Activated naive CD4-positive, alpha-beta T cell treated with Interleukin-2 at 50 U/mL for 16 hours (primary cell): ENCODE data around the gene GCDH.
"Not testable (repeated sequence)": the region's sequence is repeated elsewhere in the genome, so short reads cannot be mapped to it uniquely, and the experiment has no call there.

Experiments used
- DNase-seq: peaks from one replicate; pipeline ENCODE4 v3.0.0-alpha.2; 2020

The GCDH gene

DNA sequence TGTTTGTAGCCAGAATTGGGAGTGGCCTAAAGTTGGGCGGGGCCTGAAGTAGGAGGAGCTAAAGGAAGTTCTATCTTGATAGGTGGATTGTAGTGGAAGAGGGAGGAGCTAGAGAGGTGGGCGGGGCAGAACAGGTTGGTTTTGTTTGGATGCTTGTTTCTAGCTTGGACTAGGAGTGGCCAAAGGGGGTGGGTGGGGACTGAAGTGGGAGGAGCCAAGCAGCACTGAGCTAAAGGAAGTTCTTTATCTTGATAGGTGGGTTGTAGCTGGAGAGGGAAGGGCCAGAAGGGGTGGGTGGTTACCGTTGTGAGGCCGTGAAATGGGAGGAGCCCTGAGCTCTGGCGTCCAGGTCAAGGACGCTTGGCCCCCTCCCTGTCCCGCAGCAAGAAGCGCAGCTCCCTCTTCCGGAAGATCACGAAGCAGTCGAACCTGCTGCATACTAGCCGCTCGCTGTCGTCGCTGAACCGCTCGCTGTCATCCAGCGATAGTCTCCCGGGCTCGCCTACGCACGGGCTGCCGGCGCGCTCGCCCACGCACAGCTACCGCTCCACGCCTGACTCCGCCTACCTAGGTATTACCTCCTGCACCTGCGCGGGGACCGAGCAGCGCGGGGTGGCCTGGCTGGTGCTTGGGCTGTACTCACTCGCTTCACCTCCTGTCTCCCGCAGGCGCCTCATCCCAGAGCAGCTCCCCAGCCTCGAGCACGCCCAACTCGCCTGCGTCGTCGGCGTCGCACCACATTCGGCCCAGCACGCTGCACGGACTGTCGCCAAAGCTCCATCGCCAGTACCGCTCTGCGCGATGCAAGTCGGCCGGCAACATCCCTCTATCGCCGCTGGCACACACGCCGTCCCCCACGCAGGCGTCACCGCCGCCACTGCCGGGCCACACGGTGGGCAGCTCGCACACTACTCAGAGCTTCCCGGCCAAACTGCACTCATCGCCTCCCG is 17.7 kb upstream of the GCDH start:
- DNase-seq: peak; percentile 58

GRCh38 chr19:12873891-12874745 is 16.8 kb upstream of the GCDH start:
- DNase-seq: no peak

DNA sequence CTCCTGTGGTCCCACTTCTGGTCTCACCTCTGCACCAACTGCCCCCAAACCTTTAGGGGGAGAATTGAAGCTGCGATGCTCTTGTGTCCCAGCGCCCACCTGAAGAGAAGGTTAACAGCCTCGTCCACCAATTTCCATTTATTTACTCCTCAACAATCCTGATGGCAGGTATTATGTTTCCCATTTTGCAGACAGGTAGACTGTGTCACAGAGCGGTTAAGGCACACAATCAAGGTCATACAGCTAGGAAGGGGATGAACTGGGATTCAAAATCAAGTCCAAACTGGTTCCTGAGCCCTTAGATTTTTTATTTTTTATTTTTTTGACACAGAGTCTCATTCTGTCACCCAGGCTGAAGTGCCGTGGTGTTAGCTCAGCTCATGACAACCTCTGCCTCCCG is 15.9 kb upstream of the GCDH start:
- DNase-seq: no peak

DNA sequence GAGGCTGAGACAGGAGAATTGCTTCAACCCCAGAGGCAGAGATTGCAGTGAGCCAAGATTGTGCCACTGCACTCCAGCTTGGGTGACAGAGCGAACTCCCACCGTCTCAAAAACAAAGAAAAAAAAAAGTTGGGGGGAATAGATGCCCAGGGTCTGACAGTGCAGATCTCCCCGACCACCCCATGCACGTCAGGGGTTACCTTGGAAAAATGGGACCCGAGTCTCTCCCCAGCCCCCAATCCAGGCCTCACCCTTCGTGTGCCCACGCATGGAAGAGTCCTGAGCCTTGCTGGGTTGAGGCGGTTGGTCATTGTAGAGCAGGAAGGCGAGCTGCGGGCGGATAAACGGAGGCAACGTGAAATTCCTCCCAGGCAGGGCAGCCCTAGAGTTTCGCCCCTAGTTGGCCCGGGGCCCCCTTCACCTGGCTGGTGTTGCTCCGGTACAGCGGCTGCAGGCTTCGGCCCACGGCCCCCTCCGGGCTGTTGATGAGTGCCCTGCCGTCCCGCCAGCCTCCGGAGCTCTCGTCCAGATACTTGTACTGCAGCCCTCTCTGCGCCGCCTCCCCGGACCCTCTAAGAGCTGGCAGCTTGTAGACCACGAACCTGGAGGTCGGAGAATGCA is 10.3 kb upstream of the GCDH start:
- DNase-seq: peak; percentile 10

GRCh38 chr19:12881172-12881808 is 9.7 kb upstream of the GCDH start, which contains the start of gene DNASE2:
TSS of gene DNASE2 (minus strand) at chr19:12881449. CDS start at chr19:12881375, 74 bp downstream.
- DNase-seq: peak; percentile 91

- DNase-seq: no peak
Measured at GRCh38 chr19:12882589-12882988, 8.4 kb upstream of the GCDH start.

DNA sequence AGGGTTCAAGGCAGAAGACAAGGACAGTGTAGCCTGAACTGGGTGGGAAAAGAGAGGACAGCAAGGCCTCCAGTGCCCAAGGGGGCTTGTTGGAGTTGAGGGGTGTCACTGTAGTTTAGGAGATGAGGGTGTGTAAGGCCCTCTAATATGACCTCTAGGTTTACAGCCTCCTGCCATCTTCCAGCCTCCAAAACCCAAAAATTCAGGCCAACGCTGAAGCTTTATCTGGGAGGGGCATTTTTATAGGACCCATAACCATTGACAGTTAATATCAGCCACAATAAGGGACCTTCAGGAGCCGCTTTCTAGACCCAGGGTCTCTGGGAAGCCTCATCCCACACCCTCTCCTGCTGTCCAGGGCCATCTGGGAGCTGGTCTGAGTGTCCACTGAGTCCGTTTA is 6.8 kb upstream of the GCDH start:
- DNase-seq: no peak

DNA sequence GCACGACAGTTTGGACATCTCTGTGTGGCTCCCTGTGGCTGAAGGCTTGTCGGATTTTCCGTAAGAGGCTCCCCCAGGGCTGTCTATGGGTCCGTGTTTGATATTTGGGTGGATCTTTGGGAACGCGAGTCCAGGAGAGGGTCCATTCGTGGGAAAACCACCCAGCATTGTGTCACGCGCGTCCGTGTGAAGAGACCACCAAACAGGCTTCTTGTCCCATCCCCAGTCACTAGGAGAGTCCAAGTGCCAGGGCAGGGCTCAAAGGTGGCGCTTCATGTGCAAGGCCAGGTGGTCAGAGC is 6.4 kb upstream of the GCDH start:
- no peak for DNase-seq

DNA sequence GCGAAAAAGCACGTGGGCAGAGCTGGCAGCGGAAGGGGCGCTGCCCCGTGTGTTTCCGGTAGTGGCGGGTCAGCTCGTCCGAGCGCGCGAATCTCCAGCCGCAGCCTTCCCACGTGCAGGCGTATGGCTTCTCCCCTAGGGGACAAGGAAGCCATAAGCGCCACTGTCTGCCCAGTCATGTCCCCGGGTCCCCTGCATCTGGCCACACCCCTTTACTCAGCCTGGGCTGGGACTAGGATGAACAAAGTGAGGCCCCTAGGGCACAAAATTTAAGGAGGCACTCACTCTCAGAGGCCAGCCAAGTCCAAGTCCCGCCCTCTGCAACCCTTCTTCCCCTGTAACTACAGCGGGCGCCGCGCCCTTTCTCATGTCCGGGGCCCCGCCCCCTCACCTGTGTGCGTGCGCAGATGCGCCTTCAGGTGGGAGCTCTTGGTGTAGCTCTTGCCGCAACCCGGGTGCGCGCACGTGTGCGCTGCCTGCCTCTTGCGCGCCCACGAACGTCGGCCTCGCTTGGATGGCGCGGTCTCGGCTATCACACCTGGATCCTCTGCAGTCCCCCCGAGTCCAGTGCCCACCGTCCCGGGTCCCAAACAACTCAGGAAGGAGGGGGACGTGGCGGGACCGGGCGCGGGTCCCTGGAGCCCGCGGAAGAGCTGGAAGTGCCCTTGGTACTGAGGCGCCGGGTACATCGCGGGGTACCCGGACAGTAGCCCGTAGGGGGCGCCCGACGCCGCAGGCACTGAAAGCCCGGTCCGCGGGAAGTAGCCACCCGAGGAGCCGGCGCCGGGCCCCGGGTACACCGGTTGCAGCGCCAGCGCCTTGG is 5.8 kb upstream of the GCDH start:
- peak; percentile 91 for DNase-seq

- no peak for DNase-seq
Measured at GRCh38 chr19:12885749-12886650, 5.0 kb upstream of the GCDH start.

DNA sequence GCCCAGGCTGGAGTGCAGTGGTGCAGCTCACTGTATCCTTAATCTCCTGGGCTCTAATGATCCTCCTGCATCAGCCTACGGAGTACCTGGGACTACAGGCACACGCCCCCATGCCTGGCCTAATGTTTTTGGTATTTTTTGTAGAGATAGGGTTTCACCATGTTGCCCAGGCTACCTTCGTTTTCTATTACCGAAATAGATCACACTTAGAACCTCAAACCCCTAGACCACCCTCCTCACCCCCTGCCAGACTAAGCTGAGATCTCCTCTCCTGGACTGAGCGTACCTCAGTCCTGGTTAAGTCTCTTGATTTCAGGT is 4.3 kb upstream of the GCDH start:
- no peak for DNase-seq

DNA sequence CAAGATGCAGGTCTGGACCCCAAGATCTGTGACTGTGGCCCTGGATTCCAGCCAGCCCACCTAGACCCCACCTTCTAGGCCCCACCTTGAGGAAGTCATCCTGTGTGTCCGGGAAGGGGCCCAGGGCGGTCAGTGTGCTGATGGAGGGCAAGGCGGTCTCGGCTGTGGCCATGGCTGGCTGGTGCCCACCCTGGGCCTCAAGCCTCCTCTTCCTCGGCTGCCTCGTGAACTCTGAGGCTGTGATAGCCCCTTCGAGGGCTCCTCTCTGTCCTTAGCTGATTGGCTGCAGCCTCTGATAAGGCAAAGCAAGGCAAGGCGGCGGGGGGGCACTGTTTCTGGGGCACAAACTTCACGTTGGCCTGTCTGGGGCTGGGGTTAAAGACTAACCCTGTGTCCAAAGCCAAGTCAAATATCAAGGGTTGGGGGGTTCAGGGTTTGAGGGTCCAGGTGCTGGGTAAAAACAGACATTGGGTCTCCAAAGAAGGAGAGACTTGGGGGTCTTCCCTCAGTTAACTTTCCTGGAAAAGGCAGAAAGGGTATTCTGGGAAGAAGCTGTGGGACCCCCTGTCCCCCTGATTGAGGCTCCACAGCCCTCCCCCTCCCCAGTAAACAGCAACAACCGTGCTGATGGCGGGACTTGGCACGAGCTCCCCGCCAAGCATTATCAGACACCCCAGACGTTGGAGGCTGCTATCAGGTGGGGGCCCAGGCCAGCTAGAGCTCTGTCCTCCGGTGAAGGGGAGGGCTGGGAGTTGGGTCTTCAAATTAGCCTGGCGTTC is 3.8 kb upstream of the GCDH start, which contains the start of gene KLF1:
Gene KLF1 (minus strand): TSS at position 233 of the 779 bp plus-strand sequence. CDS start 61 bp downstream, at position 172.
- no peak for DNase-seq

GRCh38 chr19:12888006-12888603 is 2.9 kb upstream of the GCDH start:
- no peak for DNase-seq

- not testable (repeated sequence) for DNase-seq
Measured at GRCh38 chr19:12890299-12890786, 617 bp upstream of the GCDH start.

DNA sequence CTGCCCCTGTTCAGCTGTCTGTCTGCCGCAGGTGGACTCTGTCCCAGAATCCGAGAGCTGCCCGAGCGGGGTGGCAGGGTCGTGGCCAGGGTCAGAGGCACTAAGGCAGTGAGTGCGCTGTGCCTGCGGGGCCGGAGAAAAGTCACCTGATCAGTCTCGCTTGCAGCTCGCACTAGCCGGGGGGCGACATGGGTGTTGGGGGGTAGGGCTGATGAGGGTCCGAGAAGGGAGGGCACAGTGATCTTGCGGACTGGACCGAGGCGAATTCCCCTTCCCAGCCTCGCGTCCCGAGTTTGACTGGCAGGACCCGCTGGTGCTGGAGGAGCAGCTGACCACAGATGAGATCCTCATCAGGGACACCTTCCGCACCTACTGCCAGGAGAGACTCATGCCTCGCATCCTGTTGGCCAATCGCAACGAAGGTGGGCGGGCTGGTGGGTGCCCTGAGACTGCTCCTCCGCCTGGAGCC is 627 bp downstream of the GCDH start:
- DNase-seq: no peak

DNA sequence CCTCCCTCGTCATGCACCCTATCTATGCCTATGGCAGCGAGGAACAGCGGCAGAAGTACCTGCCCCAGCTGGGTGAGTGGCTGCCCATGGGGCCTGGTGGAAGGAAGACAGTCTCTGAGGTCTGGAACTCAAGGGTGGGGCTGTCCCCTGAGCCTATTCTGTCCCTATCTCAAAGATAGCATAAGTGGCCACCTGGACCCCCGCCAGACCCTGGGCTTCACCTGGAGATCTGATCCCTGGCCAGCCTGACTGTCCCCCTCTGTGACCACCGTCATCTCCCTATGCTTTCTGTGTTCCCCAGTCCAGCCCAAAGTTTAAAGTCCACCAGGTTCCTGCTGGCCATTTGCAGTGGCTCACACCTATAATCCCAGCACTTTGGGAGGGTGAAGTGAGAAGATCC is 2.6 kb downstream of the GCDH start:
- no peak for DNase-seq

- no peak for DNase-seq
Measured at GRCh38 chr19:12896460-12896859, 5.5 kb downstream of the GCDH start.

DNA sequence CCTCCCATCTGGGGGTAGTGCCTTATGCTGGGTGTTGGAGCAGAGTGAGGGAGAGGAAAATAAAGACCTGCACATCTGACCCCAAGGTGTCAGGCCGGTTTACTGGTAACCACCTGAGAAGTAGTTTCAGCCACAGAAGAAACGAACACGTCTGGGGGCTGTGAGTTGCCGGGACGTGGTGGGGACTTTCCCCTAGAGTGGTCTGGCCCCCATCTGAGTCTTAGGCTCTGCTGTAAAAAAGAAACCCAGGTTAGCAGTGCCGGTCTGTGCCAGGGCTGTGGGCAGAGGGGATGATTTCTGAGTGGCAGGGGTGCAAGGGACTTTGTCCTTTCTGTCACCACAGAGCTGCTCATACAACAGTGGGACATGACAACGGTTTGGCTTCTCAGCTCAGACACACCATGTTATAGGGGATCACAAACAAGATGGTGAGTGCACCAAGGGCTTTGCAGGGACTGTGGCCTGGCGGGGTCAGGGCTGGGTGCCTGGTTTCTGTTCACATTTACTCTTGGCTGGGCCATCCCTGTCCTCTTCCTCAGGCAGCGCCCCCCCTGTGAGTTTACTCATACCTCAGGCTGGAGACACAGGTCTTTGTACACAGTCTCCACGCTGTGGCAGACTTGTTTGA is 9.0 kb downstream of the GCDH start:
- DNase-seq: no peak

- no peak for DNase-seq
Measured at GRCh38 chr19:12907166-12907565, 16.2 kb downstream of the GCDH start.
